T-helper 2 cell (primary cell): Measurements from ENCODE around the gene HAP1.
A peak's percentile ranks its signal among the peaks of the same experiment; 100 is the strongest.
"Not testable (repeated sequence)": the region's sequence is repeated elsewhere in the genome, so short reads cannot be mapped to it uniquely, and the experiment has no call there.

Source experiments
- DNase-seq, 5 experiments: peaks; one replicate each; pipeline versions ENCODE4 v3.0.0 to v3.0.0-alpha.2; 2012 to 2022

Gene HAP1

GRCh38 chr17:41723801-41724475 lies 10.5 kb downstream of the HAP1 start:
- DNase-seq = no peak

- no peak for DNase-seq
Observed at GRCh38 chr17:41722231-41722630, 12.2 kb downstream of the HAP1 start.

DNA sequence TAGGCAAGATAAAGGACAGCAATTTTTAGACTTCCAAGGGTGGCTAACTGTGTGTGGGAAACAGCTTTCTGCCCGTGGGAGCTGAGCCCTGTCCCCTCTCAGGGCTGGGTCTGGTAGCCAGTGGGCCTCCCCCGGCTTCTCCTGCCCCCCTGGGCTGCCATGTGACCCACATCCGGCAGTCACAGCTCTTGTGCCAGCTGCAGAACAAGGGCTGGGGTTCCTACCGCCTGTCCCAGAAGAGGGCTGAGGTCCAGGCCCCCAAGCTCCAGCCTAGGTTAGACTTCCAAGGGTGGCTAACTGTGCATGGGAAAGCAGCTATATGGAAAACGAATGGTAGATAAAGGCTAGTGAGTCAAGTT lies 16.2 kb downstream of the HAP1 start:
- DNase-seq = no peak

DNA sequence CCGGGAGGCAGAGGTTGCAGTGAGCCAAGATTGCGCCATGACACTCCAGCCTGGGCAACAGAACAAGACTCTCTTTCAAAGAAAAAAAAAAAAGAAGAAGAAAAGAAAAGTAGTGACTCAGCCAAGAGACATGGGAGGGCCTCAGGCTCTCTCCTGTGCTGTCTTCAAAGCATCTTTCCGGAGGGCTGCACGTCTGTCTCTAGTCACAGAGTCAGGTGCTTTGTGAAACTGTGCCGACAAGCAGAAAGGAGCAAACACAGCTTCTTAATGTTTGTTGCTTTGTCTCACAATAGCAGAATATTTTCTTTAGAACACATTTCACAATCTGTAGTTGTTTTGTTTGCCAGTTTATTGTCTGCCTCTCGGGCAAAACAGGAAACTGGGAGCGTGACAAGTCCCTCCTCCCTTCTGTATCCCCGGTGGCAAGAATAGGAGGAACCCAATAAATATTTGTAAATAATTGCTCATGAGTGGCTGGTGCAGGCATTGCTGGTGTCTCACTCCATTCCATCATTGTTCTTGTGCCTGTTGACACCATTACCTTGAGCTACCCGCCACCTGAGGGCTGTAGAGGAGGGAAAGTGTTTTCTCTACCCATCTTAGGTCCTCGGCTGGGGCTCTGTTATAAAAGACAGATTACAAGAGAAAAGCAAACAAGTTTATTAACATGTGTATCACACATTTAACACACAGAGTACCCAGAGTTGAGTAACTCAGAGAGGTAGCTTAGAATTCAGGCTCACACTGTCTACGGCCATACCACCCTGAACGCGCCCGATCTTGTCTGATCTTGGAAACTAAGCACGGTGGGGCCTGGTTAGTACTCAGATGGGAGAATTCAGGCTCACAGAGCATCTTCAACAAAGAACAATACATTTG lies 16.8 kb downstream of the HAP1 start:
- no peak for DNase-seq

DNA sequence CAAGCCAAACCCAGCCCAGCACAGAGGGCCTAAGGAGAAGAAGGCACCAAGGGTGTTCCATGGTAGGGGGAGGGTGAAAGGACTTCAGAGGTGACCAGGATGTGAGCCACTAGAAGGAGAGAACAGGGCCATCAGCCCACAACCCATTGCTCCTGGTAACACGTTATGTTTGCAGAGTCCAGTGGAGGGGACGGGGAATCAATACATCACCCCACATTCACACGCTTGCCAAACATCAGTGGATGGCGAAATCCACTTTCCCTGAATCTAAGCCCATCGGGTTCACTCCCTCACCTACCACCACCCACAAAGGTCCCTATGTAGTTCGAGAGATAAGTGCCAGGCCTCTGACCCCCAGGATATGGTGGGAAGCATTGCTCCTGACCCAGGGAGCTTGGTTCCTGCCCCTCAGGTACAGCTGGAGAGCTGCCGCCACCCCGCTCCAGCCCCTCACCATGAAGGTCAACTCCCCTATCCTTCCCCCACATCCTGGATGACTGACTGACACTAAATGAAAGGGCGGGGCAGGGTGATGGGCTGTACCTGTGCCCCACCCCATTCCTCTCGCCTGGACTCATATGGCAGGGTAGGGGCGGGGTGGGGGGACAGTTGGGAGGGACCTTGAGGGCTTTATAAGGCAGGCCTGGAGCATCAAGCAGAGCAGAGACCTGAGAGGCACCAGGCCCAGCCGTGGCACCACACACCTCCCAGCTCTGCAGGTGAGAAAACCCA lies 22.6 kb downstream of the HAP1 start, which contains the start of gene GAST:
TSS of gene GAST (plus strand) at position 663 of the 732 bp plus-strand sequence. CDS start 3,106 bp downstream, outside the sequence.
- no peak for DNase-seq

GRCh38 chr17:41710472-41711090 lies 23.9 kb downstream of the HAP1 start:
- no peak for DNase-seq

DNA sequence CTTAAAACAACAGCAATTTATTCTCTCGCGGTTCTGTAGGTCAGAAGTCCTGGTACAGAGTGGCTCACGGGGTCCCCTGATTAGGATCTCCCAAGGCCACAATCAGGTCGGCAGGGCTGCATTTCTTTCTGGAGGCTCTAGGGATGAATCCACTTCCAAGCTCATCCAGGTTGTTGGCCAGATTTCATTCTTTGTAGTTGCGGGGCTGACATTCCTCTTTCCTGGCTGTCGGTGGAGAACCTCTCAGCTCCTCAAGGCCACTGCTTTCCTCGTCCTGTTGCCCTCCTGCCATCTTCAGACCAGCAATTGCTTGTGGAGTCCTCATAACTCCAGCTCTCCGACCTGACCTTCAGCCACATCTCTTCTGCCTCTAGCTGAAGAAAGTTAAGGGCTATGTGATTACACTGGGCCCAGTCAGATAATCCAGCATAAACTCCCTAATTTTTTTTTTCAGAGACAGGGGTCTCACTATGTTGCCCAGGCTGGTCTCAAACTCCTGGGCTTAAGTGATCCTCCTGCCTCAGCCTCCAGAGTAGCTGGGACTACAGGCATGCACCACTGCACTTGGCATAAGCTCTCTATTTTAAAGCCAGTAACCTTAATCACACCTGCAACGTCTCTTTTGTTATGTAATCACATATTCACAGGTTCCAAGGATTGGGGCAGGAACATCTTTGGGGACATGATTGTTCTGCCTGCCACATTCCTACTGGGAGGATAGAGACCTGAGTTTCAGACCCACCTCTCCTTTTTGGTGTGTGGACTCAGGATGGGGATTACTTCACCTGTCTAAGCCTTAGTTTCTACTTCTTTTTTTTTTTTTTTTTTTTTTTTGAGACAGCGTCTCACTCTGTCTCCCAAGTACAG lies 26.4 kb downstream of the HAP1 start:
- DNase-seq = no peak

DNA sequence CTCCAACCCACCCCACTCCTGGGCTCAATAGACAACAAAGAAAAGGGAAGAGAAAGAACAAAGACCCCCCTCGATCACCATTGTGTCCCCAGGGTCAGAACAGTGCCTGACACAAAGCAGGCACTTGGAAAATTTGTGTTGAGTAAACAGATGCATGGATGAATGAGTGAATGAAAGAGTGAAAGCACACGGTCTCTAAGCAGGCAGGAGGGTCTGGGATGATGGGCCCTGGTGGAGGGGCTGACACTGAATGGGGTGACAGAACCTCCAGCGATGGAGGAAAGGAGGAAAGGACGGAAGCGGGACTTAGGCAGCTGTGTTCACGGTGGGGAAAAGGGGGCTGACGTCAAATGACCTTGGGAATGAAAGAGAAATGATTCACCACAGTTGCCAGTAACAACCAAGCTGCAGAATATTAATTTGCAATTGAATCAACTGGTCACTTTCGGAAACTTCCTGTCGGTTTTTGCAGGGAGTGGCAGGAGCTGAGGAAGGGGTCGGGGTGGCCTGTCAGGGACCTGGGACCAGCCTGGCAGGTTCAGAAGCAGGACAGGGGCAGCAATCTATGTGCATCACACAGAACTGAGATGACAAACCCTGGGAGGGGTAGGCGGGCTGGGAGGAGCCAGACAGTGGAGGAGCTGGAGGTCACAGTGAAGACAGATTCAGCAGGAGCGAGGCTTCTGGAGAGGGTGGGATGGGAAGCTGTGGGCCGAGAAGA lies 29.0 kb downstream of the HAP1 start:
- no peak for DNase-seq

DNA sequence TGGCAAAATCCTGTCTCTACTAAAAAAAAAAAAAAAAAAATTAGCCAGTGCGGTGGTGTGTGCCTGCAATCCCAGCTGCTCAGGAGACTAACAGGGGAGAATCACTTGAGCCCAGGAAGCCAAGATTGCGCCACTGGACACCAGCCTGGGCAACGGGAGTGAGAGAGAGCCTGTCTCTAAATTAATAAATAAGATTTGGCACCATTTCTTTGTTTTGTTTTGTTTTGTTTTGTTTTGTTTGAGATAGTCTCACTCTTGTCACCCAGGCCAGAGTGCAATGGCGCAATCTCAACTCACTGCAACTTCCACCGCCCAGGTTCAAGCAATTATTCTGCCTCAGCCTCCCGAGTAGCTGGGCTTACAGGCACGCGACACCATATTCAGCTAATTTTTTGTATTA lies 31.7 kb downstream of the HAP1 start:
- DNase-seq = no peak

GRCh38 chr17:41700843-41701242 lies 33.6 kb downstream of the HAP1 start:
- DNase-seq = not testable (repeated sequence)

DNA sequence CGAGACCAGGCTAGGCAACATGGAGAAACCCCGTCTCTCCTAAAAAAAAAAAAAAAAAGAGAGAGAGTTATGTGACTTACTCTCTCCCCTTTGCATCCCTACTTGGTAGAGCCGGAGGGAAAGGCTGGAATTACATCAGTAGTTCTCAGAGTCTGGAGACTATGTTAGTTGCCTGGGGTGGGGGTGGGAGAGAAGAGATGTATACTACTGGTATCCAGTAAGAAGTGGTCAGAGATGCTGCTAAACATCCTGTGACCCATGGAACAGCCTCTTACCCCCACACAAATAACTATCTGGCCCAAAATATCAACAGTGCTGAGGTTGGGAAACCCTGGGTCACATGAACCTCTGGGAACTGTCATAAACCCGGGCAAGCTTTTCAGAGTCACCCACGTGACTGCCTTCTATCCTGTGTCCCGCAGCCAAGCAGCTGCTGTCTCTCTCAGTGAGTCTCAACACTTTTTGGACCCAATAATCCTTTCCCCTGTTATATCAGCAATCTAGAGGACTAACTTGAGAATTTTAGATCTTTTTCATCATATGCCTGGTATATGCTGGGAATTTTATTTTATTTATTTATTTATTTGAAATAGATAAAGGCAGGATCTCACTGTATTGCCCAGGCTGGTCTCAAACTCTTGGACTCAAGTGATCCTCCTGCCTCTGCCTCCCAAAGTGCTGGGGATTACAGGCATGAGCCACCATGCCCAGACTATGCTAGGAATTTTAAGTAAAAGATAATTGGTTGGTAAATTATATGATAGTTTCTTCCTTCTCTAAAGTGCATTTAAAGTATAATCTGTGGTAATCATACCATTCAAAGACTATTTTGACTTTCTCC lies 37.1 kb downstream of the HAP1 start:
- DNase-seq = no peak

- peak; percentile 44 to 81 (median 56) for DNase-seq
Observed at GRCh38 chr17:41695954-41696757, 38.3 kb downstream of the HAP1 start.

- DNase-seq = peak in 1 of 5 experiments; percentile 9
Observed at GRCh38 chr17:41695134-41695661, 39.2 kb downstream of the HAP1 start.

- DNase-seq = peak in 1 of 5 experiments; percentile 21
Observed at GRCh38 chr17:41692722-41693521, 41.5 kb downstream of the HAP1 start.

- peak in 2 of 5 experiments; percentile 10 to 17 for DNase-seq
Observed at GRCh38 chr17:41691031-41691777, 43.2 kb downstream of the HAP1 start.

- no peak for DNase-seq
Observed at GRCh38 chr17:41690497-41690896, 43.9 kb downstream of the HAP1 start.
